Fibroblast of lung (primary cell): Measurements from ENCODE around the gene CORIN. TPM values are rescaled to one million over a fixed set of nuclear protein-coding genes. Genes with fewer than 3 reads are reported as not detected.

Experiments
- DNase-seq, 2 donors: peaks; one replicate each; pipeline versions ENCODE4 v3.0.0 to v3.0.0-alpha.2; 2010; ENCODE audit warnings: low read depth in 2 of 2
- H2AFZ ChIP-seq: 2 replicates; pipeline ENCODE4 v1.5.1; 2012; ENCODE audit warnings: low read length, control low read depth, inconsistent platforms
- H3K27ac ChIP-seq: 2 replicates; pipeline ENCODE4 v1.5.1; 2011; ENCODE audit warnings: low read length, control low read depth; ENCODE audit not compliant: insufficient read depth
- H3K27me3 ChIP-seq: 2 replicates; pipeline ENCODE4 v1.5.1; 2011; ENCODE audit warnings: mild to moderate bottlenecking, low read length; ENCODE audit not compliant: control insufficient read depth, insufficient read depth
- H3K36me3 ChIP-seq: 2 replicates; pipeline ENCODE4 v1.5.1; 2011; ENCODE audit warnings: low read length; ENCODE audit not compliant: control insufficient read depth, insufficient read depth
- H3K4me1 ChIP-seq: 2 replicates; pipeline ENCODE4 v1.5.1; 2011; ENCODE audit warnings: low read length; ENCODE audit not compliant: control insufficient read depth, insufficient read depth; ENCODE audit errors: extremely low read depth
- H3K4me2 ChIP-seq: 2 replicates; pipeline ENCODE4 v1.5.1; 2011; ENCODE audit warnings: low read length, control low read depth; ENCODE audit not compliant: insufficient read depth; ENCODE audit errors: extremely low read depth
- H3K4me3 ChIP-seq, 4 experiments: fragments of 200-600 bp in 1 of 4; sonication (generic) in 1 of 4; replicated peaks in 1 of 4; 2 replicates each; pipeline ENCODE4 v1.5.1; 2011 to 2016; ENCODE audit warnings: low read length in 4 of 4, low read depth in 3 of 4, mild to moderate bottlenecking in 3 of 4, control low read depth in 2 of 4, inconsistent platforms in 1 of 4, mixed read lengths in 1 of 4; ENCODE audit not compliant: insufficient read depth in 1 of 4; ENCODE audit errors: control extremely low read depth in 1 of 4
- H3K79me2 ChIP-seq: 2 replicates; pipeline ENCODE4 v1.5.1; 2012; ENCODE audit warnings: mild to moderate bottlenecking, low read length, inconsistent platforms; ENCODE audit not compliant: control insufficient read depth, insufficient read depth
- H3K9ac ChIP-seq: 2 replicates; pipeline ENCODE4 v1.5.1; 2011; ENCODE audit warnings: mild to moderate bottlenecking, low read length, control low read depth; ENCODE audit not compliant: insufficient read depth
- H3K9me3 ChIP-seq: 2 replicates; pipeline ENCODE4 v1.5.1; 2012; ENCODE audit warnings: low read depth, low read length; ENCODE audit not compliant: control insufficient read depth, insufficient read depth
- H4K20me1 ChIP-seq: 2 replicates; pipeline ENCODE4 v1.5.1; 2011; ENCODE audit warnings: low read length; ENCODE audit not compliant: control insufficient read depth, insufficient read depth; ENCODE audit errors: extremely low read depth
- CTCF ChIP-seq, 2 donors: IDR thresholded peaks in 1 of 2; conservative IDR thresholded peaks in 1 of 2; 1 replicate in 1 of 2; 2 replicates in 1 of 2; pipeline ENCODE4 v1.5.1; 2011 to 2012; ENCODE audit warnings: low read length in 2 of 2, control low read depth in 1 of 2, inconsistent platforms in 1 of 2, low read depth in 1 of 2, mild to moderate bottlenecking in 1 of 2
- EZH2 ChIP-seq: IDR thresholded peaks from 2 replicates; pipeline ENCODE4 v1.5.1; 2012; ENCODE audit warnings: low read length, control low read depth, mild to moderate bottlenecking; ENCODE audit errors: missing control alignments
- polyA plus RNA-seq, 2 donors: library from polyadenylated mRNA; depleted of rRNA in 1 of 2; stranded (reverse) in 1 of 2; unstranded in 1 of 2; fragments of >200 nt; gene quantifications; 2 replicates each; pipeline ENCODE4 v1.2.1, GENCODE V29; 2011 to 2012; ENCODE audit warnings: missing spikeins in 1 of 2
- total RNA-seq: library from RNA; depleted of rRNA; stranded (reverse); fragments of >200 nt; gene quantifications from 2 replicates; pipeline ENCODE4 v1.2.1, GENCODE V29; 2014

The CORIN gene
- total and polyA plus RNA-seq, 2 donors (not counting 1 experiment from before 2014, with no cell fraction given) = 1.5 to 22.2 TPM

GRCh38 chr4:47720787-47721186 lies 117.1 kb downstream of the CORIN start:
- H3K4me1 ChIP-seq = no peaks in the 10 kb centered on the region
- H3K4me2 ChIP-seq = no peak overlapping the region
- no peak for TF ChIP-seq CTCF (conservative IDR thresholded peaks at IDR 0.05 in 1 of 2, IDR thresholded peaks at IDR 0.05 in 1 of 2; ENCODE audit: low read depth in 1 of 2, low read length in 2 of 2)
- no peak for TF ChIP-seq EZH2
- H3K79me2 ChIP-seq = no peaks in the 10 kb centered on the region
- no peak overlapping the region for H3K9ac ChIP-seq
- no peaks in the 10 kb centered on the region for H3K36me3 ChIP-seq
- H3K27ac ChIP-seq = no peak overlapping the region
- H3K27me3 ChIP-seq = no peaks in the 10 kb centered on the region
- H3K9me3 ChIP-seq = no peaks in the 10 kb centered on the region
- H3K4me3 ChIP-seq = no peak overlapping the region
- no peaks in the 10 kb centered on the region for H4K20me1 ChIP-seq
- DNase-seq = no peak
- H2AFZ ChIP-seq = no peak overlapping the region

GRCh38 chr4:47719576-47719975 lies 118.3 kb downstream of the CORIN start:
- Histone ChIP-seq H3K79me2 (no peaks in the 10 kb centered on the region), H4K20me1 (no peaks in the 10 kb centered on the region), H3K4me2 (no peak overlapping the region), H3K27ac (no peak overlapping the region), H3K36me3 (no peaks in the 10 kb centered on the region), H3K9ac (no peak overlapping the region), H3K4me1 (no peaks in the 10 kb centered on the region), H2AFZ (no peak overlapping the region), H3K4me3 (no peak overlapping the region), H3K9me3 (no peaks in the 10 kb centered on the region), H3K27me3 (no peaks in the 10 kb centered on the region)
- TF ChIP-seq EZH2 (no peak), CTCF (conservative IDR thresholded peaks at IDR 0.05 in 1 of 2, IDR thresholded peaks at IDR 0.05 in 1 of 2; ENCODE audit: low read depth in 1 of 2, low read length in 2 of 2) (no peak)
- DNase-seq = no peak

GRCh38 chr4:47718696-47719095 lies 119.2 kb downstream of the CORIN start:
- TF ChIP-seq EZH2 (no peak), CTCF (conservative IDR thresholded peaks at IDR 0.05 in 1 of 2, IDR thresholded peaks at IDR 0.05 in 1 of 2; ENCODE audit: low read depth in 1 of 2, low read length in 2 of 2) (no peak)
- Histone ChIP-seq H3K4me3 (no peak overlapping the region), H3K27ac (no peak overlapping the region), H4K20me1 (no peaks in the 10 kb centered on the region), H3K79me2 (no peaks in the 10 kb centered on the region), H3K36me3 (no peaks in the 10 kb centered on the region), H3K4me1 (no peaks in the 10 kb centered on the region), H3K27me3 (no peaks in the 10 kb centered on the region), H3K4me2 (no peak overlapping the region), H3K9ac (no peak overlapping the region), H2AFZ (no peak overlapping the region), H3K9me3 (no peaks in the 10 kb centered on the region)
- no peak for DNase-seq
